HUES6 (cell line): ENCODE data around the gene SYNGAP1.

ENCODE experiments used
- H3K27ac ChIP-seq: 2 replicates; pipeline ENCODE4 v1.7.0; 2013; ENCODE audit warnings: low read depth, mild to moderate bottlenecking, low read length, inconsistent platforms
- H3K27me3 ChIP-seq: 2 replicates; pipeline ENCODE4 v1.6.1; 2013; ENCODE audit warnings: low read length; ENCODE audit not compliant: control insufficient read depth, insufficient read depth
- H3K36me3 ChIP-seq: 2 replicates; pipeline ENCODE4 v1.6.1; 2013; ENCODE audit warnings: low read length; ENCODE audit not compliant: control insufficient read depth, insufficient read depth
- H3K4me1 ChIP-seq: 2 replicates; pipeline ENCODE4 v1.6.1; 2013; ENCODE audit warnings: low read length; ENCODE audit not compliant: control insufficient read depth, insufficient read depth
- H3K4me3 ChIP-seq: 2 replicates; pipeline ENCODE4 v1.5.1; 2013; ENCODE audit warnings: low read depth, low read length
- H3K9ac ChIP-seq: one replicate; pipeline ENCODE4 v1.6.1; 2013; ENCODE audit warnings: mild to moderate bottlenecking, low read length
- H3K9me3 ChIP-seq: 2 replicates; pipeline ENCODE4 v1.6.1; 2013; ENCODE audit warnings: low read depth, low read length; ENCODE audit not compliant: control insufficient read depth, insufficient read depth

Gene SYNGAP1

GRCh38 chr6:33405386-33405940 lies 14.4 kb upstream of the SYNGAP1 start:
- H3K9ac ChIP-seq, result no peak overlapping the region
- no peaks in the 10 kb centered on the region for H3K9me3 ChIP-seq
- no peak overlapping the region for H3K27ac ChIP-seq
- no peak overlapping the region for H3K4me3 ChIP-seq
- peaks cover 74% of the 10 kb centered on the region for H3K36me3 ChIP-seq
- no peaks in the 10 kb centered on the region for H3K27me3 ChIP-seq
- H3K4me1 ChIP-seq, result peaks cover 3% of the 10 kb centered on the region; the same call in 1 of the 2 replicates

GRCh38 chr6:33406126-33406525 lies 13.7 kb upstream of the SYNGAP1 start:
- no peak overlapping the region for H3K9ac ChIP-seq
- no peak overlapping the region for H3K27ac ChIP-seq
- H3K4me3 ChIP-seq, result no peak overlapping the region
- peaks cover 3% of the 10 kb centered on the region; the same call in 1 of the 2 replicates for H3K4me1 ChIP-seq
- peaks cover 69% of the 10 kb centered on the region for H3K36me3 ChIP-seq
- no peaks in the 10 kb centered on the region for H3K9me3 ChIP-seq
- H3K27me3 ChIP-seq, result no peaks in the 10 kb centered on the region

GRCh38 chr6:33407132-33407718 lies 12.6 kb upstream of the SYNGAP1 start:
- H3K9me3 ChIP-seq, result no peaks in the 10 kb centered on the region
- peaks cover 3% of the 10 kb centered on the region; the same call in 1 of the 2 replicates for H3K4me1 ChIP-seq
- H3K36me3 ChIP-seq, result peaks cover 63% of the 10 kb centered on the region
- H3K27me3 ChIP-seq, result no peaks in the 10 kb centered on the region
- H3K4me3 ChIP-seq, result no peak overlapping the region
- H3K9ac ChIP-seq, result no peak overlapping the region
- no peak overlapping the region for H3K27ac ChIP-seq

- no peak overlapping the region for H3K27ac ChIP-seq
- H3K4me3 ChIP-seq, result peak overlapping the region; percentile 83
- H3K4me1 ChIP-seq, result peaks cover 3% of the 10 kb centered on the region; the same call in 1 of the 2 replicates
- H3K9ac ChIP-seq, result peak overlapping the region; percentile 85
- no peaks in the 10 kb centered on the region for H3K9me3 ChIP-seq
- H3K27me3 ChIP-seq, result no peaks in the 10 kb centered on the region
- peaks cover 62% of the 10 kb centered on the region for H3K36me3 ChIP-seq
These were observed 9.7 kb upstream of the SYNGAP1 start for GRCh38 chr6:33410050-33410710.

- Histone ChIP-seq H3K4me1 (peaks cover 3% of the 10 kb centered on the region; the same call in 1 of the 2 replicates), H3K36me3 (peaks cover 62% of the 10 kb centered on the region), H3K27me3 (no peaks in the 10 kb centered on the region), H3K4me3 (peak within 1 kb of the TSS; percentile 83), H3K9ac (peak within 1 kb of the TSS; percentile 85), H3K27ac (peak within 1 kb of the TSS; percentile 44; the same call in 1 of the 2 replicates), H3K9me3 (no peaks in the 10 kb centered on the region)
These were observed 8.9 kb upstream of the SYNGAP1 start, which contains the start of gene PHF1 for GRCh38 chr6:33410711-33411631. PHF1 (plus strand) TSS chr6:33411014; CDS start chr6:33412264, 1,250 bp downstream.

GRCh38 chr6:33411632-33412005 lies 8.2 kb upstream of the SYNGAP1 start:
- Histone ChIP-seq H3K27ac (no peak overlapping the region), H3K9ac (peak overlapping the region; percentile 77), H3K4me3 (peak overlapping the region; percentile 83), H3K4me1 (peaks cover 7% of the 10 kb centered on the region; the same call in 1 of the 2 replicates), H3K9me3 (no peaks in the 10 kb centered on the region), H3K36me3 (peaks cover 62% of the 10 kb centered on the region), H3K27me3 (no peaks in the 10 kb centered on the region)

DNA sequence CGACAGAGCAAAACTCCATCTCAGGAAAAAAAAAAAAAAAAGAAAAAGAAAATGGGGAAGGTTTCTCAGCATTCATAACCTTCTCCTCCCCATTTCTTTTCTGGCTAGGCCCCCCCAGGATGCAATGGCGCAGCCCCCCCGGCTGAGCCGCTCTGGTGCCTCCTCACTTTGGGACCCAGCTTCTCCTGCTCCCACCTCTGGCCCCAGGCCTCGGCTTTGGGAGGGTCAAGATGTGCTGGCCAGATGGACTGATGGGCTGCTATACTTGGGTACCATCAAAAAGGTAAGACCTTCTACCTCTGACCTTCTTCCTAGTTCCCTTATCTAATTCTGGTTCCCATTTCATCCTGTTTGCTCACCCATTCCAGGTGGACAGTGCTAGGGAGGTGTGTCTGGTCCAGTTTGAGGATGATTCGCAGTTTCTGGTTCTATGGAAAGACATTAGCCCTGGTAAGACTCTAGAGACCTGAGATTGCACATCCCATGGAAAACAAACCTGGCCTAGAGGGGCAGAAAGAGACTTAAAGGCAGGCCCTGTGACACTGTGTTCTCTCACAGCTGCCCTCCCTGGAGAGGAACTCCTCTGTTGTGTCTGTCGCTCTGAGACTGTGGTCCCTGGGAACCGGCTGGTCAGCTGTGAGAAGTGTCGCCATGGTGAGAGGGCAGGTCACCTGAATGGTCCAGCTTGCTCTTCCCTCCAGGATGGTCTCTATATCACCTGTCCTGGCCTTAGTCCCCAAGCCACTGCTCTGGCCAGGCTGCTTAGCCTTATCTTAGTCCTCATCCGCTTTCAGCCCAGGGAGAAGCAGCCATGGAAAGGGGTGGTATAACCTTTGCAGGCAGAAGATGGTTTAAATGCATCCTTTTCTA lies 7.5 kb upstream of the SYNGAP1 start:
- peaks cover 57% of the 10 kb centered on the region for H3K36me3 ChIP-seq
- no peaks in the 10 kb centered on the region for H3K9me3 ChIP-seq
- no peak overlapping the region for H3K27ac ChIP-seq
- H3K4me3 ChIP-seq, result no peak overlapping the region
- H3K27me3 ChIP-seq, result no peaks in the 10 kb centered on the region
- H3K9ac ChIP-seq, result no peak overlapping the region
- peaks cover 12% of the 10 kb centered on the region; the same call in 1 of the 2 replicates for H3K4me1 ChIP-seq

GRCh38 chr6:33413241-33414120 lies 6.4 kb upstream of the SYNGAP1 start:
- H3K9me3 ChIP-seq, result no peaks in the 10 kb centered on the region
- H3K36me3 ChIP-seq, result peaks cover 46% of the 10 kb centered on the region
- no peak overlapping the region for H3K9ac ChIP-seq
- no peaks in the 10 kb centered on the region for H3K27me3 ChIP-seq
- peaks cover 14% of the 10 kb centered on the region for H3K4me1 ChIP-seq
- no peak overlapping the region for H3K27ac ChIP-seq
- no peak overlapping the region for H3K4me3 ChIP-seq

- no peak overlapping the region for H3K27ac ChIP-seq
- peaks cover 24% of the 10 kb centered on the region for H3K4me1 ChIP-seq
- H3K9me3 ChIP-seq, result no peaks in the 10 kb centered on the region
- peaks cover 46% of the 10 kb centered on the region for H3K36me3 ChIP-seq
- no peak overlapping the region for H3K9ac ChIP-seq
- H3K4me3 ChIP-seq, result no peak overlapping the region
- no peaks in the 10 kb centered on the region for H3K27me3 ChIP-seq
These were observed 5.1 kb upstream of the SYNGAP1 start for GRCh38 chr6:33414592-33415271.
